ENCODE data around the gene DMRTC2. TPM values are rescaled to one million over a fixed set of nuclear protein-coding genes. Genes with fewer than 3 reads are reported as not detected.

Gene DMRTC2
- total RNA-seq, 1 experiment from 2014 or later: not detected

DNA sequence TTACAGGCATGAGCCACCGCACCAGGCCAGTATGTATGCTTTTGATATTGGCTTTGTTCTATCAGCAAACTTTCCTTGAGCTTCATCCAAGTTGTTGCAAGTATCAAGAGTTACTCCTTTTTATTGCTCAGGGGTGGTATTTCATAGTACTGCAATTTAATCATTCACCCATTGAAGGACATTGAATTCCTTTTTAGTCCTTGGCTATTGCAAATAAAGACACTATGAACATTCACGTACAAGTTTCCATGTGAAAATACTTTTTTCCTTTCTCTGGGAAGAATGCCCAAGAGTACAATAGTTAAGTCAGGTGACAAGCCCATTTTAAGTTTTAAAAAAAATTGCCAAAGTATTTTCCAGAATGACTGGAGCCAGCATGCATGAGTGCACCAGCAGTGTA, 28.1 kb upstream of the DMRTC2 start:
- DNase-seq (no peak), ATAC-seq (no peak)
- CTCF ChIA-PET: no interaction called here
- Histone ChIP-seq H3K4me2 (ENCODE audit: low read length) (no peak overlapping the region), H3K27ac (ENCODE audit: low read length) (no peak overlapping the region), H4K20me1 (ENCODE audit: low read length) (no peaks in the 10 kb centered on the region), H3K4me3 (ENCODE audit: low read length) (no peak overlapping the region), H3K9me2 (replicated peaks; ENCODE audit: low read length) (no peaks in the 10 kb centered on the region), H2AFZ (ENCODE audit: low read length) (no peak overlapping the region), H3K79me2 (ENCODE audit: low read length) (no peaks in the 10 kb centered on the region), H3K27me3 (ENCODE audit: low read length) (no peaks in the 10 kb centered on the region), H3F3A (ENCODE audit: low read length, unreplicated experiment) (no peaks in the 10 kb centered on the region), H3K9me3 (ENCODE audit: low read length) (no peaks in the 10 kb centered on the region), H3K36me3 (ENCODE audit: low read depth, low read length) (no peaks in the 10 kb centered on the region), H3K4me1 (ENCODE audit: insufficient read depth, low read length) (no peaks in the 10 kb centered on the region), H3K9ac (ENCODE audit: low read length) (no peak overlapping the region)
- no peak for TF ChIP-seq EZH2phosphoT487 (IDR thresholded peaks at IDR 0.05; ENCODE audit: borderline replicate concordance, low read length)
- TF ChIP-seq, protein P1, sequence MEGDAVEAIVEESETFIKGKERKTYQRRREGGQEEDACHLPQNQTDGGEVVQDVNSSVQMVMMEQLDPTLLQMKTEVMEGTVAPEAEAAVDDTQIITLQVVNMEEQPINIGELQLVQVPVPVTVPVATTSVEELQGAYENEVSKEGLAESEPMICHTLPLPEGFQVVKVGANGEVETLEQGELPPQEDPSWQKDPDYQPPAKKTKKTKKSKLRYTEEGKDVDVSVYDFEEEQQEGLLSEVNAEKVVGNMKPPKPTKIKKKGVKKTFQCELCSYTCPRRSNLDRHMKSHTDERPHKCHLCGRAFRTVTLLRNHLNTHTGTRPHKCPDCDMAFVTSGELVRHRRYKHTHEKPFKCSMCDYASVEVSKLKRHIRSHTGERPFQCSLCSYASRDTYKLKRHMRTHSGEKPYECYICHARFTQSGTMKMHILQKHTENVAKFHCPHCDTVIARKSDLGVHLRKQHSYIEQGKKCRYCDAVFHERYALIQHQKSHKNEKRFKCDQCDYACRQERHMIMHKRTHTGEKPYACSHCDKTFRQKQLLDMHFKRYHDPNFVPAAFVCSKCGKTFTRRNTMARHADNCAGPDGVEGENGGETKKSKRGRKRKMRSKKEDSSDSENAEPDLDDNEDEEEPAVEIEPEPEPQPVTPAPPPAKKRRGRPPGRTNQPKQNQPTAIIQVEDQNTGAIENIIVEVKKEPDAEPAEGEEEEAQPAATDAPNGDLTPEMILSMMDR (conservative IDR thresholded peaks at IDR 0.05; ENCODE audit: low read depth, low read length): no peak
- TF ChIP-seq EZH2 (IDR thresholded peaks at IDR 0.05; ENCODE audit: low read length, unreplicated experiment): no peak
- BruUV-seq (replicated peaks): no TSS peak
- intact Hi-C loops (cut with micrococcal nuclease): no loop called here
- POLR2A ChIA-PET (ENCODE audit: unreplicated experiment): no interaction called here

DNA sequence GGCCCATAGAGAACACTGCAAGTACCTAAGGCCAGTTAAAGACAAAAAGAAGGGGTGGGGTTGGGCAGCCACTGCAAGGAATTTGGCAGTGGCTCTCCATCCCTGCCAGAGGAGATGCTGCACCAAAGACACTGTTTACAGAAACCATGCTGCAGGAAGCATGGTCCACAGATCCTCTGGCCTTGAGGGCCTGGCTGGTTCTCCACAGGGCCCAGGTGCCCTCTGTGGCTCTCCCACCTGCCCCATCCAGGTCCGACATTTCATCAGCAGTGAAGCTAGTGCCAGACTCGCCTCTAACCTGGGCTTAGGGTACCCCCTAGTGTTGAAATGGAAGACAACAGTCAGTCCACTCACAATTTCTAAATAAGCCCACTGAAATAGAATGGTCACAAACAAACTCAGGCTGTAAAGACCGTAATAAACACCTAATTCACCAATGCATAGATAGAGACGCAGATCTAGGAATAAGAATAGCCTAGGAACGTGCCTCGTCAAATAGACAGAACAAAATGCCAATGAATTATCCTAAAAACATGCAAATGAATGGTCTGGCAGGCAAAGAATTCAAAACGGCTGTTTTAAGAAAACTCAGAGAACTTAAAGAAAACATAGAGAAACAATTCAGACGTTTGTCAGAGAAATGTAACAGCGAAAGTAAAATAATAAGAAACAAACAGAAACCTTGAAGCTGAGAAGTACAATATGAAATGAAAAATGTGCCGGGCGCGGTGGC, 23.7 kb upstream of the DMRTC2 start:
- Histone ChIP-seq H4K20me1 (ENCODE audit: low read length) (no peaks in the 10 kb centered on the region), H3K27me3 (ENCODE audit: low read length) (no peaks in the 10 kb centered on the region), H3K79me2 (ENCODE audit: low read length) (no peaks in the 10 kb centered on the region), H2AFZ (ENCODE audit: low read length) (peak overlapping the region; percentile 85), H3K4me2 (ENCODE audit: low read length) (peak overlapping the region; percentile 57; the same call in 1 of the 2 replicates), H3K4me3 (ENCODE audit: low read length) (peak overlapping the region; percentile 33; the same call in 1 of the 2 replicates), H3K27ac (ENCODE audit: low read length) (no peak overlapping the region), H3K9me3 (ENCODE audit: low read length) (no peaks in the 10 kb centered on the region), H3K9ac (ENCODE audit: low read length) (no peak overlapping the region), H3K9me2 (replicated peaks; ENCODE audit: low read length) (no peaks in the 10 kb centered on the region), H3K36me3 (ENCODE audit: low read depth, low read length) (no peaks in the 10 kb centered on the region), H3F3A (ENCODE audit: low read length, unreplicated experiment) (no peaks in the 10 kb centered on the region), H3K4me1 (ENCODE audit: insufficient read depth, low read length) (no peaks in the 10 kb centered on the region)
- no TSS peak for BruUV-seq (replicated peaks)
- ChIA-PET CTCF (interaction anchor here (0.6 to 1.7 kb wide), 4 partner anchors 28 to 114 kb away, joined by 3 to 19 read pairs (median 5); no protein-coding TSS in a partner anchor), POLR2A (ENCODE audit: unreplicated experiment) (no interaction called here)
- ATAC-seq (peak; percentile 87), DNase-seq (peak; percentile 72)
- TF ChIP-seq EZH2 (IDR thresholded peaks at IDR 0.05; ENCODE audit: low read length, unreplicated experiment) (no peak), EZH2phosphoT487 (IDR thresholded peaks at IDR 0.05; ENCODE audit: borderline replicate concordance, low read length) (no peak)
- TF ChIP-seq, protein P1 (conservative IDR thresholded peaks at IDR 0.05; ENCODE audit: low read depth, low read length): peak; percentile 83
- intact Hi-C loops (cut with micrococcal nuclease): loop anchor here (2.0 kb wide), 2 partner anchors 28 to 68 kb away; no protein-coding TSS in a partner anchor
